Thyroid gland (tissue), 4 donors: ENCODE measurements around the gene PTBP2. TPM values are rescaled to one million over a fixed set of nuclear protein-coding genes. Genes with fewer than 3 reads are reported as not detected.
A peak's percentile ranks its signal among the peaks of the same experiment; 100 is the strongest.

Source experiments
- DNase-seq, 2 donors: peaks; one replicate each; pipeline ENCODE4 v3.0.0-alpha.2; 2019
- H3K27ac ChIP-seq, 3 donors: fragments of 200-600 bp; sonication (generic); 1 replicate in 2 of 3; 2 replicates in 1 of 3; pipeline ENCODE4 v1.5.1; 2016 to 2019; ENCODE audit warnings: mild to moderate bottlenecking in 1 of 3, moderate library complexity in 1 of 3
- H3K27me3 ChIP-seq: fragments of 200-600 bp; sonication (generic); one replicate; pipeline ENCODE4 v1.5.1; 2019
- H3K36me3 ChIP-seq, 2 donors: fragments of 200-600 bp; sonication (generic); one replicate each; pipeline ENCODE4 v1.5.1; 2016 to 2019
- H3K4me1 ChIP-seq, 2 donors: fragments of 200-600 bp; sonication (generic); one replicate each; pipeline ENCODE4 v1.5.1; 2017 to 2019
- H3K4me3 ChIP-seq, 3 donors: fragments of 200-600 bp; sonication (generic); replicated peaks in 1 of 3; 1 replicate in 2 of 3; 2 replicates in 1 of 3; pipeline ENCODE4 v1.5.1; 2016; ENCODE audit warnings: mild to moderate bottlenecking in 1 of 3
- H3K9me3 ChIP-seq: fragments of 200-600 bp; sonication (generic); one replicate; pipeline ENCODE4 v1.5.1; 2017
- POLR2A ChIP-seq, 2 donors: fragments of 450-650 bp; IDR thresholded peaks; one replicate each; pipeline ENCODE4 v1.6.1; 2017; ENCODE audit warnings: antibody characterized with exemption in 2 of 2, mild to moderate bottlenecking in 2 of 2, moderate library complexity in 1 of 2
- WGBS, 2 donors: methylation state at CpG; one replicate each; pipeline ENCODE4 v1.1.5; 2017; 5-methylcytosine and 5-hydroxymethylcytosine counted together
- intact Hi-C: fragments of 100-400 bp; cut with DNase I; formaldehyde crosslinking; loops from one replicate; pipeline ENCODE4 v1.15.1; 2023
- total RNA-seq, 4 donors: library from RNA; depleted of rRNA; stranded (reverse); fragments of >200 nt; gene quantifications; one replicate each; pipeline ENCODE4 v1.2.3, GENCODE V29; 2016
- TF ChIP-seq, protein P1 (sequence below), 6 experiments: fragments of 200-600 bp in 3 of 6; fragments of 450-650 bp in 3 of 6; sonication (generic) in 3 of 6; IDR thresholded peaks; one replicate each; pipeline ENCODE4 v1.5.1; 2016 to 2019; ENCODE audit warnings: antibody characterized with exemption in 6 of 6, mild to moderate bottlenecking in 2 of 6, inconsistent platforms in 1 of 6, moderate library complexity in 1 of 6

The PTBP2 gene
- total RNA-seq, 4 donors from 2014 or later = 69.9 to 99.3 (median 91.8) TPM

DNA sequence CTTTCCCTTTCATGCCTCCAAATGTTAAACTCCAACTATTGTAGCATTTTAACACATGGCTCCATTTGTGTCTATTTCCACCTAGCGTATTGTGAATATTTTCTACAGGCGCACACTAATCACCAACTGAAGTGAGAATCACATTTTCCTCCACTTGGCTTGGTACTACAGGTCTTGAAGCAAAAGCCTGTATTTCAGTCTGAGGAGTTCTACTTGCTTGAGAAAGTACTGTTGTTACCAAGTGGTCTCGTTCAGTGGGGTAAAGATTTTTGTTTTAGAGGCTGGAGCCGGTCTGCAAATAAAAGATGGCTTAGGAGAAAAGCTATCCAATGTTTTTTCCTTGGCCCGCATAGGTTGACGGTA is 550 bp upstream of the PTBP2 start:
- H3K36me3 ChIP-seq = no peaks in the 10 kb centered on the region
- H3K27ac ChIP-seq = peak overlapping the region; percentile 93 to 98 (median 95)
- no peaks in the 10 kb centered on the region for H3K9me3 ChIP-seq
- TF ChIP-seq, protein P1, sequence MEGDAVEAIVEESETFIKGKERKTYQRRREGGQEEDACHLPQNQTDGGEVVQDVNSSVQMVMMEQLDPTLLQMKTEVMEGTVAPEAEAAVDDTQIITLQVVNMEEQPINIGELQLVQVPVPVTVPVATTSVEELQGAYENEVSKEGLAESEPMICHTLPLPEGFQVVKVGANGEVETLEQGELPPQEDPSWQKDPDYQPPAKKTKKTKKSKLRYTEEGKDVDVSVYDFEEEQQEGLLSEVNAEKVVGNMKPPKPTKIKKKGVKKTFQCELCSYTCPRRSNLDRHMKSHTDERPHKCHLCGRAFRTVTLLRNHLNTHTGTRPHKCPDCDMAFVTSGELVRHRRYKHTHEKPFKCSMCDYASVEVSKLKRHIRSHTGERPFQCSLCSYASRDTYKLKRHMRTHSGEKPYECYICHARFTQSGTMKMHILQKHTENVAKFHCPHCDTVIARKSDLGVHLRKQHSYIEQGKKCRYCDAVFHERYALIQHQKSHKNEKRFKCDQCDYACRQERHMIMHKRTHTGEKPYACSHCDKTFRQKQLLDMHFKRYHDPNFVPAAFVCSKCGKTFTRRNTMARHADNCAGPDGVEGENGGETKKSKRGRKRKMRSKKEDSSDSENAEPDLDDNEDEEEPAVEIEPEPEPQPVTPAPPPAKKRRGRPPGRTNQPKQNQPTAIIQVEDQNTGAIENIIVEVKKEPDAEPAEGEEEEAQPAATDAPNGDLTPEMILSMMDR (IDR thresholded peaks at IDR 0.05) = no peak
- TF ChIP-seq POLR2A (IDR thresholded peaks at IDR 0.05) = no peak
- no peaks in the 10 kb centered on the region for H3K27me3 ChIP-seq
- intact Hi-C loops = no loop called here
- H3K4me3 ChIP-seq = peak overlapping the region; percentile 69 to 93 (median 69)
- WGBS, 2 donors = 11 to 20% methylated on average over 6 of the region's 6 CpGs
- peaks cover 4 to 10% of the 10 kb centered on the region in 2 donors for H3K4me1 ChIP-seq
- DNase-seq = no peak

DNA sequence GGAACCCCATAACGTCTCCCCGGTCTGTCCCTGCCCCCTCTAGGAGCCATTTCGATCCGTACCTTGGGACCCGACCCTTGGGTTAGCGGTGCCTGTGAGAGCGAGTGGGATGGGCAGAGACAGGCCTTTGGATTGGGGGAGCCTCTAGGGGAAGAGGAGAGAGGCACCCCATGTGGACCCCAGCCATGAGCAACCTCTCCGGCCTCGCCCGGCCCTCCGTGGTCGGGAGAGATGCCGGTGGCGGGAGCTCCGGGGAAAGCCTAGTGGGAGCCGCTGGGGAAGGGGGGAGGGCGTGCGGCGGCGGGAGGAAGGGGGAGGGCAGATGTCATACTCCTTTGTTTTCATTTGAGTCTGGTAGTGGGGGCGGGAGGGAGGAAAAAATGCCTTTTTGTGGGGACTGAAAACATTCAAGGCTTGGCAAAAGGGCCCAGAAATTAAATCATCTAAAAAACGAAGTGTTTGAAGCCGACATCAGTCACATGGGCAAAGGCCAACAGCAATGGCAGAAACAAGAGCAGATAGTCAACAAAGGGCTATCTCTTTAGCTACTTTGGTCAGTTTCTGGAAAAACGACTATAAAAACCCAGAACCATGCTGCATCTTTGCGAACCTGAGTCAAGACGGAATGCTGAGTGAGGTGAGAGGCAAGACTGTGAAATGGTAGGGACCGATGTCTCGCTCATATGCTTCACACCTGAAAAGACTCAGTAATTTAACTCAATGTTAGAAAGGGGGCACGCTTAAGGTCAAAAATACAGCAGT is 758 bp downstream of the PTBP2 start:
- DNase-seq = peak; percentile 64 to 67
- Histone ChIP-seq H3K4me1 (peaks cover 4 to 10% of the 10 kb centered on the region in 2 donors), H3K27ac (peak overlapping the region; percentile 93 to 98 (median 95)), H3K36me3 (no peaks in the 10 kb centered on the region), H3K4me3 (peak overlapping the region; percentile 69 to 93 (median 69)), H3K9me3 (no peaks in the 10 kb centered on the region), H3K27me3 (no peaks in the 10 kb centered on the region)
- peak in 1 of 2 donors; percentile 35 for TF ChIP-seq POLR2A (IDR thresholded peaks at IDR 0.05)
- TF ChIP-seq, protein P1 (IDR thresholded peaks at IDR 0.05) = no peak
- intact Hi-C loops = no loop called here
- 1 to 2% methylated on average over 22 to 29 of the region's 29 CpGs for WGBS, 2 donors

DNA sequence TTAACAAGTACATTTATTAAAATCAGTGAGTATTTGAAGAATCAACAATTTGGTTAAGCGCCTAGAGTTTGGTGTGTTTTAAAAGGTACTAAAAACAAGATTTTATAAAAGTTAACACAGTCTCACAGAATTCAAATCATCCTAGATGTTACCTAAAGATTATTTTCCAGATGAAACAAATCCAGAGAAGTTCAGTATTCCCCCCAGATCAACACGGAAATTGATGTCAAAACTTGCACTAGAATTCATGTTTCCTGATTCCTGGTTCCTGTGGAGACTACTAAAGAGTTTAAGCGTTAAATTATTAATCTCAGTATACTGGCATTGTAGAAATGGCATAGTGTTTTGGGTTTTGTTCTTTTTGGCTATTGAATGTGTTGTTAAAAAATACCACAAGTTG is 1.4 kb downstream of the PTBP2 start:
- no peaks in the 10 kb centered on the region for H3K36me3 ChIP-seq
- WGBS, 2 donors = 33 to 42% methylated on average over 3 of the region's 3 CpGs
- peak overlapping the region; percentile 93 to 98 (median 95) for H3K27ac ChIP-seq
- DNase-seq = no peak
- peaks cover 4 to 10% of the 10 kb centered on the region in 2 donors for H3K4me1 ChIP-seq
- peak overlapping the region in 2 of 3 donors; percentile 69 for H3K4me3 ChIP-seq
- no peaks in the 10 kb centered on the region for H3K9me3 ChIP-seq
- TF ChIP-seq, protein P1 (IDR thresholded peaks at IDR 0.05) = no peak
- intact Hi-C loops = no loop called here
- no peaks in the 10 kb centered on the region for H3K27me3 ChIP-seq

DNA sequence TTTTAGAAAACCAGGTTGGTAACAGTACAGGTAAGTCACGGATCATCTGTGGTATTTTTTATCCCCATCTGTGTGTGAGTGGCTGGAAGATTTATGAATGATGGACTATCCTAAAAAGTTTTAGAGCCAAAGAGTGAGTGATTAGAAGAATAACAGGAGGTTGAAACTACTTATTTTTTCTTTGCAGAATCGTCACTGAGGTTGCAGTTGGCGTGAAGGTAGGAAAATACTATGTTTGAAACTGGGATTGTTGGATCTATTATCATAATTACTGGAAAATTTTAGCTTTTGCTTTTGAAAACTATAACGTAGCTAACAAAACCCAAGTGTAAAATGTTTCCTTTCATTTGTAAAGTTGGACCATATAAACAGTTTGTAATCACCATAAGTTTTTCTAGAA is 1.8 kb downstream of the PTBP2 start:
- peak overlapping the region in 1 of 3 donors; percentile 9 for H3K4me3 ChIP-seq
- DNase-seq = no peak
- WGBS, 2 donors = 64 to 68% methylated on average over 4 of the region's 4 CpGs
- H3K36me3 ChIP-seq = no peaks in the 10 kb centered on the region
- no peaks in the 10 kb centered on the region for H3K27me3 ChIP-seq
- H3K27ac ChIP-seq = peak overlapping the region in 2 of 3 donors; percentile 93 to 95
- TF ChIP-seq, protein P1 (IDR thresholded peaks at IDR 0.05) = no peak
- TF ChIP-seq POLR2A (IDR thresholded peaks at IDR 0.05) = no peak
- intact Hi-C loops = no loop called here
- H3K4me1 ChIP-seq = peaks cover 7 to 10% of the 10 kb centered on the region in 2 donors
- H3K9me3 ChIP-seq = no peaks in the 10 kb centered on the region

DNA sequence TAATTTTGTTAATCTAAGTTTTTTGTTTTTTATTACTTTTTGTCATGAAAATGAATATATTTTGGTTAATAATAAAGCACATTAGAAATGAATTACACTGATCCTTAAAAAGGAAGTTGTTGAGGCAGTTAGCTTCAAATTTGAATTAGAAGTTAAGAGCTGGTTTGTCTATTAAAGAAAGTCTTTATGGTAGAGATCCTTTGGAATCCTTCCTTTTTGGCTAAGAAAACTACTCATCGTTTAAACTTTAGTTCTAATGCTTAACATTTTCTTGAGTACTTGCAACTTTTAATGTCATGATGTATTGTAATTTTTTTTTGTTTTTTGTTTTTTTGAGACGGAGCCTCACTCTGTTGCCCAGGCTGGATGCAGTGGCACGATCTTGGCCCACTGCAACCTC is 2.4 kb downstream of the PTBP2 start:
- DNase-seq = no peak
- TF ChIP-seq, protein P1 (IDR thresholded peaks at IDR 0.05) = no peak
- TF ChIP-seq POLR2A (IDR thresholded peaks at IDR 0.05) = no peak
- 71 to 72% methylated on average over 3 of the region's 3 CpGs for WGBS, 2 donors
- Histone ChIP-seq H3K36me3 (no peaks in the 10 kb centered on the region), H3K4me3 (no peak overlapping the region), H3K9me3 (no peaks in the 10 kb centered on the region), H3K4me1 (peaks cover 10 to 13% of the 10 kb centered on the region in 2 donors), H3K27ac (no peak overlapping the region), H3K27me3 (no peaks in the 10 kb centered on the region)
- intact Hi-C loops = no loop called here
